ENCODE measurements around the gene CCDC117.

The CCDC117 gene

GRCh38 chr22:28766628-28767027 lies 5.9 kb upstream of the CCDC117 start:
- H3K4me3 ChIP-seq (ENCODE audit: low read length, poor library complexity, severe bottlenecking): no peak overlapping the region
- TF ChIP-seq EZH2phosphoT487 (IDR thresholded peaks at IDR 0.05; ENCODE audit: borderline replicate concordance) (no peak), CTCF (conservative IDR thresholded peaks at IDR 0.05; ENCODE audit: low read length) (no peak)
- H3K4me1 ChIP-seq (ENCODE audit: insufficient read depth, low read length, poor library complexity, severe bottlenecking): no peaks in the 10 kb centered on the region
- H3K9me2 ChIP-seq (replicated peaks; ENCODE audit: low read depth, low read length): no peaks in the 10 kb centered on the region
- no peak overlapping the region for H3K9ac ChIP-seq (ENCODE audit: low read depth, low read length, poor library complexity, severe bottlenecking)
- no peaks in the 10 kb centered on the region for H3K9me3 ChIP-seq (ENCODE audit: insufficient read depth, low read depth, low read length)
- H3K27me3 ChIP-seq (ENCODE audit: insufficient read depth, low read length, poor library complexity, severe bottlenecking): no peaks in the 10 kb centered on the region
- H3K36me3 ChIP-seq (ENCODE audit: insufficient read depth, low read length): no peaks in the 10 kb centered on the region
- H2AFZ ChIP-seq (ENCODE audit: low read length): no peak overlapping the region
- no peaks in the 10 kb centered on the region for H3F3A ChIP-seq (ENCODE audit: low read depth)
- no peak overlapping the region for H3K4me2 ChIP-seq (ENCODE audit: low read depth, low read length, poor library complexity, severe bottlenecking)
- H4K20me1 ChIP-seq (ENCODE audit: insufficient read depth, low read length, poor library complexity, severe bottlenecking): no peaks in the 10 kb centered on the region
- no peaks in the 10 kb centered on the region for H3K79me2 ChIP-seq (ENCODE audit: insufficient read depth, low read length)

- no peak overlapping the region for H3K9ac ChIP-seq (ENCODE audit: low read depth, low read length, poor library complexity, severe bottlenecking)
- no peak overlapping the region for H3K4me2 ChIP-seq (ENCODE audit: low read depth, low read length, poor library complexity, severe bottlenecking)
- no peak for TF ChIP-seq CTCF (conservative IDR thresholded peaks at IDR 0.05; ENCODE audit: low read length)
- TF ChIP-seq EZH2phosphoT487 (IDR thresholded peaks at IDR 0.05; ENCODE audit: borderline replicate concordance): no peak
- no peak overlapping the region for H2AFZ ChIP-seq (ENCODE audit: low read length)
- no peaks in the 10 kb centered on the region for H3F3A ChIP-seq (ENCODE audit: low read depth)
- peaks cover 3% of the 10 kb centered on the region for H3K4me1 ChIP-seq (ENCODE audit: insufficient read depth, low read length, poor library complexity, severe bottlenecking)
- H3K9me3 ChIP-seq (ENCODE audit: insufficient read depth, low read depth, low read length): no peaks in the 10 kb centered on the region
- H3K4me3 ChIP-seq (ENCODE audit: low read length, poor library complexity, severe bottlenecking): no peak overlapping the region
- H3K9me2 ChIP-seq (replicated peaks; ENCODE audit: low read depth, low read length): no peaks in the 10 kb centered on the region
- H3K36me3 ChIP-seq (ENCODE audit: insufficient read depth, low read length): no peaks in the 10 kb centered on the region
- H3K79me2 ChIP-seq (ENCODE audit: insufficient read depth, low read length): peaks cover 9% of the 10 kb centered on the region
- H3K27me3 ChIP-seq (ENCODE audit: insufficient read depth, low read length, poor library complexity, severe bottlenecking): no peaks in the 10 kb centered on the region
- H4K20me1 ChIP-seq (ENCODE audit: insufficient read depth, low read length, poor library complexity, severe bottlenecking): peaks cover 7% of the 10 kb centered on the region
These were observed 3.6 kb upstream of the CCDC117 start for GRCh38 chr22:28768701-28769393.

- Histone ChIP-seq H2AFZ (ENCODE audit: low read length) (no peak overlapping the region), H3K9me2 (replicated peaks; ENCODE audit: low read depth, low read length) (no peaks in the 10 kb centered on the region), H4K20me1 (ENCODE audit: insufficient read depth, low read length, poor library complexity, severe bottlenecking) (peaks cover 14% of the 10 kb centered on the region), H3K4me1 (ENCODE audit: insufficient read depth, low read length, poor library complexity, severe bottlenecking) (peaks cover 7% of the 10 kb centered on the region), H3K9ac (ENCODE audit: low read depth, low read length, poor library complexity, severe bottlenecking) (no peak overlapping the region), H3K4me3 (ENCODE audit: low read length, poor library complexity, severe bottlenecking) (no peak overlapping the region), H3K4me2 (ENCODE audit: low read depth, low read length, poor library complexity, severe bottlenecking) (no peak overlapping the region), H3K36me3 (ENCODE audit: insufficient read depth, low read length) (no peaks in the 10 kb centered on the region), H3F3A (ENCODE audit: low read depth) (no peaks in the 10 kb centered on the region), H3K9me3 (ENCODE audit: insufficient read depth, low read depth, low read length) (no peaks in the 10 kb centered on the region), H3K27me3 (ENCODE audit: insufficient read depth, low read length, poor library complexity, severe bottlenecking) (no peaks in the 10 kb centered on the region), H3K79me2 (ENCODE audit: insufficient read depth, low read length) (peaks cover 16% of the 10 kb centered on the region)
- TF ChIP-seq CTCF (conservative IDR thresholded peaks at IDR 0.05; ENCODE audit: low read length) (no peak), EZH2phosphoT487 (IDR thresholded peaks at IDR 0.05; ENCODE audit: borderline replicate concordance) (no peak)
These were observed 3.0 kb upstream of the CCDC117 start for GRCh38 chr22:28769394-28770085.
